Measurements from ENCODE around the gene AEBP1. TPM values are rescaled to one million over a fixed set of nuclear protein-coding genes. Genes with fewer than 3 reads are reported as not detected.

The AEBP1 gene
- total RNA-seq, 2 experiments from 2014 or later: 13.0 to 15.7 TPM

GRCh38 chr7:44143646-44144250 is 39.6 kb downstream of the AEBP1 start:
- Mint-ChIP-seq H3K9me3 (ENCODE audit: insufficient read depth) (no peaks in the 10 kb centered on the region), H3K4me3 (no peak overlapping the region), H3K27ac (no peak overlapping the region), H3K36me3 (ENCODE audit: low read depth) (no peaks in the 10 kb centered on the region), H3K27me3 (ENCODE audit: low read depth) (peaks cover 21% of the 10 kb centered on the region), H3K4me1 (ENCODE audit: low read depth) (peaks cover 11% of the 10 kb centered on the region)
- ATAC-seq: no peak
- CTCF ChIA-PET: no interaction called here
- DNase-seq: no peak
- POLR2A ChIA-PET: no interaction called here

DNA sequence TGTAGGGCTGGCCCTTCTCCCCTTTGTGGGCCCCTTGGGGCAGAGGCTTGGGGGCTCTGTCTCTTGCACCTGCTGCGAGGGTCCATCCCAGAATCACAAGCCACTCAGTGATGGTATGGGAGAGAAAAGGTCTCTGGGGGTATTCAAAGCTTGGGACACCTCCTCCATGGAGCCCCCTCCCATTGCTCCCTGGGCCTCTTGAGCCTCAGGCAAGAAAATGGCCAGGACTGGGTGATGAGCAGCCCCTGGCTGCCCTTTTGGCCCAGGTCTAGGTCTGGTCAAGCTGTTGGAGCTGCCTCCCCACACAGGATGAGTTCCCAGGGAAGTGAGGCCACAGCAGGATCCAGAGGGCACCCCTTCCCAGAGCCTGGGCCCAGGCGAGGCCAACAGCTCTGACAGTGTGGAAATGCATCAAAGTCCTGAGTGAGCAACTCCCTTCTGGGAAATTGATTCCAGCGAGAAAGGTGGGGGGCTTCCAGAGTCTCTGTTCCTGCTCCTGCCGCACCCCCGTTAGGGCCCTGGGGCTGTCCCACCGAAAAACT is 40.4 kb downstream of the AEBP1 start:
- Mint-ChIP-seq H3K36me3 (ENCODE audit: low read depth) (no peaks in the 10 kb centered on the region), H3K4me3 (no peak overlapping the region), H3K4me1 (ENCODE audit: low read depth) (peaks cover 11% of the 10 kb centered on the region), H3K9me3 (ENCODE audit: insufficient read depth) (no peaks in the 10 kb centered on the region), H3K27me3 (ENCODE audit: low read depth) (peaks cover 21% of the 10 kb centered on the region), H3K27ac (no peak overlapping the region)
- ATAC-seq (no peak), DNase-seq (no peak)
- CTCF ChIA-PET: no interaction called here
- POLR2A ChIA-PET: no interaction called here

DNA sequence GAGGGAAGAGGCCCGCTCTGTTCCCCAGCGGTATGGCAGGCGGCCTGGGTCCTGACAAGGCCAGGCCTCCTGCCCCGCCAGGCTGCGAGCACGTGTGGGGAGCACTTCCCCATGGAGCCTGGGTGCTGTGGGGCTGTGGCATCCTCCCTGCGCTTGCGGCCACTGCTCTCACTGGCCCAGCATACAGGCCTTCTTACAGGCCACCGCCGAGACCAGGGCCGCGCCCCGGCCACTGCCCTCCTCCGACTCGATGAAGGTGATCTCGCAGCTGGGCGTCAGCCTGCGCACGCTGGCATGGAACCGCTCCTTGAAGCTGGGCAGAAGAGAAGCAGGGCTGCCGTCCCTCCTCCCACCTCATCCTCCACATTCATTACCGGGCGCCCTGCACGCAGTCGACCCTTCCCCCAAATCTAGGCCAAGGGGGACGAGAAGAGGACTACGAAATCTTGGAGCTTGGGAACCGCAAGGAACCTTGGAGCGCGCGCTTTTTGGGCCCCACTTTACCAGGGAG is 40.9 kb downstream of the AEBP1 start:
- DNase-seq (no peak), ATAC-seq (no peak)
- Mint-ChIP-seq H3K4me3 (no peak overlapping the region), H3K4me1 (ENCODE audit: low read depth) (peaks cover 11% of the 10 kb centered on the region), H3K27me3 (ENCODE audit: low read depth) (peaks cover 21% of the 10 kb centered on the region), H3K36me3 (ENCODE audit: low read depth) (no peaks in the 10 kb centered on the region), H3K27ac (no peak overlapping the region), H3K9me3 (ENCODE audit: insufficient read depth) (no peaks in the 10 kb centered on the region)
- POLR2A ChIA-PET: no interaction called here
- CTCF ChIA-PET: no interaction called here

DNA sequence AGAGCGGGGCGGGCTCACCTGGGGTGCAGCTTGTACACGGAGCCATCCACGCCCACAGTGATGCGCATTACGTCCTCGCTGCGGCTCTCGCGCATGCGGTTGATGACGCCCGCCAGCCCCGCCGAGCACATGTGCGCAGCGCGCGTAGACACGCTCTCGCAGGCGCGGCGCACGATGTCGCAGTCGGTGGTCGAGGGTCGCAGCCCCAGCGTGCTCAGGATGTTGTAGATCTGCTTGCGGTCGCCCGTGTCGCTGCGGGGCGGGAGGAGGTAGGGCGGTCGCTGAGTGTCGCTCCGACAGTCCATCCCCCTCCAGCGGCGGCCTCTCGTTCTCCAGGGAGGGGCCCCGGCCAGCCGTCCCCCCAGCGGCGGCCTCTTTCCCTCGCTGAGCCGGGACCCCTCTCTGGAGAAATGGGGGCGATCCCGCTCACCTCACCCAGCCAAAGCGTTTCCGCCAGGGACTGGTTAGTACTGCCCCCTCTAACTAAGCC is 41.4 kb downstream of the AEBP1 start:
- Mint-ChIP-seq H3K9me3 (ENCODE audit: insufficient read depth) (no peaks in the 10 kb centered on the region), H3K4me1 (ENCODE audit: low read depth) (peaks cover 11% of the 10 kb centered on the region), H3K27me3 (ENCODE audit: low read depth) (peaks cover 21% of the 10 kb centered on the region), H3K27ac (no peak overlapping the region), H3K36me3 (ENCODE audit: low read depth) (no peaks in the 10 kb centered on the region), H3K4me3 (peak overlapping the region; percentile 45)
- POLR2A ChIA-PET: no interaction called here
- ATAC-seq: peak; percentile 54
- DNase-seq: peak; percentile 52
- CTCF ChIA-PET: no interaction called here

DNA sequence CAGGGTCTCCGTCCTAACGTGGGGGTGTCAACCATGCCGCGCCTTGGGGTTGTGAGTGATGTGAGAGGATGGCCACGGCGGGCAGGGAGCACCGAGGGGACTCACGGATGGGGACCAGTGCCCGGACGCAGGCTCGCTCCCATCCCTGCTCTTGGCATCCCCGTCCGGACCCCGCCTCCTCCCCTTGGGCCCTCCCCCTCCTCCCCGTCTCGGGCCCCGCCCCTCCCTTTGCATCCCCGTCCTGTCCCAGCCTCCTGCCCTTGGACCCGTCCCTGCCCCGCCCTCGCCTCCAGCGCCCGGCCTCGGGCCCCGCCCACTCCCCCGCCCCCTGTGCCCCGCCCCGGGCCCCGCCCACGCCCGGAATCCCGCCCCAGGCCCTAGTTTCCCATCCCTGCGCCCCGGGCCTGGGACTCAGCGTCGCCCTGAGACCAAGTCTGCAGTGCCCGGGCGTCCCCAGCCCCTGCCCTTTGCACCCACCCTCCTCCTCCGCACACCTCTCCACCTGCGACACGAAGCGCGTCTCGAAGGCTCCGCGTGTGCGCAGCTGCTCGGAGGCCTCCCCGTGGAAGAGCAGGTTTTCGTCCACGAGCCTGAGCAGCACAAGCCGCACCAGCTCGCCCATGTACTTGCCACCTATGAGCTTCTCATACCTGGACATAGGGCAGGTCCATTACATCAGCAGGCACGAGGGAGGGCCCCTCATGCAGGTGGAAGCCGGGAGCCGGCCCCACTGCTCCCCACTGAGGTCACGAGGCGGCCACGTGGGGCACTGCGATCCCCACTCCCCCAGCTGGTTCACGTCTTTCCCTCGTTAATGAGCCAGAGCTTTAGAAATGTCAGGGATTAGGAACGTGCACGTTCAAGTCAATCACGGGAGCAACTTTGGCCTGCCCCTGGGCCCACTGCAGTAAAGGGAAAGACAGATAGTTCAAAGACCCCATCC is 42.1 kb downstream of the AEBP1 start:
- no peak overlapping the region for H3K27ac Mint-ChIP-seq

DNA sequence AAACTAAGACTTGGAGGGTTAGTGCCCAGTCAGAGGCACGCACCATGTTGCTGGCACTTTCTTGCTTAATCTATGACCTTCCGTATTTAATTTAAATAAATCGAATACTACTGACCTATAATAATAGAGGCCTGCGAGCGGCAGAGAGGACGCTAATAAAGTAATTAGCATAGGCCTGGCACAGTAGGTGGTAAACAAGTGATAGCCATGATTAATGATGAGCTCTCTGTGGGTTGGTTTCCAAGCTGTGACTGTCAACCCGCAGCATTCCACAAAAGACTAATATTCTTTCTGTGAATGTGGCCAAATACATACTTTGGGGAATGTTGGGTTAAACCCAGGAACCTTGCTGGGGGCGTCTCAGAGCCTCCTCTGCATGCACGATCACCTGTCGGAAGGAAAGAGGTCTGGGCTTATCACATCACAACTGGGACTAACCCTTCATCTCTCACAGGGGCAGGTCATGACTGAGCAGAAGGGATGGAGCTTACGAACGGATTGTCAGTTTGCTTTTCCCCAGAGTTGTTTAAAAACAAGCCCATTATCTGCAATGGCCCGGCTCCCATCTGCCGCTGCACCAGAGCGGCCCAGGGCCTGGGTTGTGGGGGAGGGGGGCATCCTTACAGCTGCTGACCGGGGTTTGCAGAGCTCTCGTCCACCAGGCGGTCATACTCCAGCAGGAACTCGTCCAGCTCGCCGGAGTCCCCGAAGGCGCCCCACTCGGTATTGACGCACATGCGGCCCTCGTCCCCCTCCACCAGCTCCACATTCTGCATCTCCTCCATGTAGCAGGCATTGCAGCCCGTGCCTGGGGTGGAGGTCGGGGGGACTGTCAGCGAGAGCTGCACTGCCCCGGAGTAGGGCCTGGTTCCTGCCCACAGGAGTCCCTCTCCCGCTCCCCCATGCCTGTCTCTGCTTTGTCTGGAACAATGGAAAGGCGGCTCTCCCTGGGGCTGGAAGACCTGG is 43.2 kb downstream of the AEBP1 start:
- DNase-seq (no peak), ATAC-seq (no peak)
- no peak overlapping the region for H3K27ac Mint-ChIP-seq
- peaks cover 11% of the 10 kb centered on the region for H3K4me1 Mint-ChIP-seq (ENCODE audit: low read depth)
- H3K36me3 Mint-ChIP-seq (ENCODE audit: low read depth): no peaks in the 10 kb centered on the region
- no peaks in the 10 kb centered on the region for H3K9me3 Mint-ChIP-seq (ENCODE audit: insufficient read depth)
- ChIA-PET POLR2A (no interaction called here), CTCF (interaction anchor here (0.8 to 1.2 kb wide), 3 partner anchors 10 to 94 kb away, joined by 3 to 4 read pairs (median 3); no protein-coding TSS in a partner anchor)
- peaks cover 21% of the 10 kb centered on the region for H3K27me3 Mint-ChIP-seq (ENCODE audit: low read depth)
- no peak overlapping the region for H3K4me3 Mint-ChIP-seq

More for the DNA sequence above, 42.1 kb downstream of the AEBP1 start:
- H3K27me3 Mint-ChIP-seq (ENCODE audit: low read depth): peaks cover 21% of the 10 kb centered on the region
- ATAC-seq (peak; percentile 82), DNase-seq (peak; percentile 74)
- no peaks in the 10 kb centered on the region for H3K36me3 Mint-ChIP-seq (ENCODE audit: low read depth)
- ChIA-PET CTCF (interaction anchor here (0.8 to 0.9 kb wide), 2 partner anchors 9 to 15 kb away, joined by 3 read pairs; no protein-coding TSS in a partner anchor), POLR2A (no interaction called here)
- peak overlapping the region; percentile 45 for H3K4me3 Mint-ChIP-seq
- H3K9me3 Mint-ChIP-seq (ENCODE audit: insufficient read depth): no peaks in the 10 kb centered on the region
- peaks cover 11% of the 10 kb centered on the region for H3K4me1 Mint-ChIP-seq (ENCODE audit: low read depth)

GRCh38 chr7:44148166-44148565 is 44.0 kb downstream of the AEBP1 start:
- Mint-ChIP-seq H3K27me3 (ENCODE audit: low read depth) (peaks cover 21% of the 10 kb centered on the region), H3K4me3 (no peak overlapping the region), H3K36me3 (ENCODE audit: low read depth) (no peaks in the 10 kb centered on the region), H3K4me1 (ENCODE audit: low read depth) (peaks cover 11% of the 10 kb centered on the region), H3K27ac (no peak overlapping the region), H3K9me3 (ENCODE audit: insufficient read depth) (no peaks in the 10 kb centered on the region)
- CTCF ChIA-PET: interaction anchor here (1.2 kb wide), 1 partner anchor 93 kb away, joined by 4 read pairs; no protein-coding TSS in a partner anchor
- ATAC-seq (no peak), DNase-seq (no peak)
- POLR2A ChIA-PET: no interaction called here

- Mint-ChIP-seq H3K36me3 (ENCODE audit: low read depth) (no peaks in the 10 kb centered on the region), H3K9me3 (ENCODE audit: insufficient read depth) (no peaks in the 10 kb centered on the region), H3K4me1 (ENCODE audit: low read depth) (peaks cover 11% of the 10 kb centered on the region), H3K27ac (no peak overlapping the region), H3K27me3 (ENCODE audit: low read depth) (peaks cover 14% of the 10 kb centered on the region), H3K4me3 (no peak overlapping the region)
- POLR2A ChIA-PET: no interaction called here
- ATAC-seq: no peak
- no peak for DNase-seq
- CTCF ChIA-PET: no interaction called here
Measured at GRCh38 chr7:44148961-44149536, 44.9 kb downstream of the AEBP1 start.

DNA sequence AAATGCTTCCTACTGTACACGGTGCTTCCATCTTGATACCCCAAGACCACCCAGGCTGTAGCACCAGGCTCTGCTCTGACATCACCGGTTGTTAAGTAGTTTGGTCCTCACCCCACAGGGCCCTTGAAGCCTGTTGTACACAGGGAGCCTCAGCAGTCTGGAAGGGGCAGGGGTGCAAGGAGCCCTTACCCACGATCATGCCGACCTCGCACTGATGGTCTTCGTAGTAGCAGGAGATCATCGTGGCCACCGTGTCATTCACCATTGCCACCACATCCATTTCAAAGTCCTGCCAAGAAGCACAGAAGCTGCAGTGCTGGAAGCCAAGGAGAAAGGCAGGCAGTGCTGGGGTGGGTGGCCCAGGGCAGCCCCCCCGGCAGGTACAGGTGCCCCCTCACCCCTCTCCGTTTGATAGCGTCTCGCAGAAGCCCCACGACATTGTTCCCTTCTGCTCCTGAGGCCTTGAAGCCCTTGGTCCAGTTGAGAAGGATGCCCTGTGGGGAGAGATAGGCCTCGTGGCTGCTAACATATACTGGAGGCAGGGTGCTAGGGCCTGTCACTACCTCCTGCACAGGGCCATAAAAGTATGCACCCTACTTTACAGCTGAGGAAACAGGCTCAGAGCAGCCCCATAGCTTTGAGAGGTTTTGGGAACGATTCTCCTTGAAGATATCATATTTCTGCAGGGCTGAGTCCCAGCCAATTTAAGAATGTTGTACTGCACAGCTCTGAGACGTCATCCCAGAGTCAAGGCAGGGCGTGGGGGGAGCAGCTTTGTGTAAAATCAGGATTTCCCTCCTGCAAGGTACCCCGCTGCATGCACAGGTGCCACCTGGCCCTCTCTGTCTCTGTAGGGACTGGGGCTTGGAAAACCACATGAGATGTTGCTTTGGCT is 45.7 kb downstream of the AEBP1 start:
- H3K27me3 Mint-ChIP-seq (ENCODE audit: low read depth): peaks cover 14% of the 10 kb centered on the region
- no peak for DNase-seq
- H3K36me3 Mint-ChIP-seq (ENCODE audit: low read depth): no peaks in the 10 kb centered on the region
- ChIA-PET POLR2A (interaction anchor here (0.6 kb wide), 1 partner anchor 27 kb away, joined by 3 read pairs; no protein-coding TSS in a partner anchor), CTCF (no interaction called here)
- no peak for ATAC-seq
- no peak overlapping the region for H3K27ac Mint-ChIP-seq
- H3K9me3 Mint-ChIP-seq (ENCODE audit: insufficient read depth): no peaks in the 10 kb centered on the region
- no peak overlapping the region for H3K4me3 Mint-ChIP-seq
- H3K4me1 Mint-ChIP-seq (ENCODE audit: low read depth): peaks cover 11% of the 10 kb centered on the region

GRCh38 chr7:44150466-44150832 is 46.3 kb downstream of the AEBP1 start:
- Mint-ChIP-seq H3K9me3 (ENCODE audit: insufficient read depth) (no peaks in the 10 kb centered on the region), H3K4me1 (ENCODE audit: low read depth) (peaks cover 7% of the 10 kb centered on the region), H3K4me3 (no peak overlapping the region), H3K36me3 (ENCODE audit: low read depth) (no peaks in the 10 kb centered on the region), H3K27me3 (ENCODE audit: low read depth) (peaks cover 9% of the 10 kb centered on the region), H3K27ac (no peak overlapping the region)
- ChIA-PET POLR2A (interaction anchor here (0.6 kb wide), 1 partner anchor 28 kb away, joined by 3 read pairs; no protein-coding TSS in a partner anchor), CTCF (no interaction called here)
- no peak for ATAC-seq
- DNase-seq: no peak

Data from activated CD8-positive, alpha-beta T cell treated with anti-CD3 and anti-CD28 coated beads, Interleukin-2, amount 10 ng/mL, durations not matched to agents 7 days and 5 days (primary cell).